Forelimb muscle (tissue), 1 donor: ENCODE measurements around the gene TANGO6. TPM values are rescaled to one million over a fixed set of nuclear protein-coding genes. Genes with fewer than 3 reads are reported as not detected.
"Not testable (repeated sequence)": the region's sequence is repeated elsewhere in the genome, so short reads cannot be mapped to it uniquely, and the experiment has no call there.

Experiments used
- DNase-seq: peaks from one replicate; pipeline ENCODE4 v3.0.0-alpha.2; 2013; ENCODE audit warnings: low read depth
- polyA plus RNA-seq: library from polyadenylated mRNA; unstranded; fragments of 120-200 nt; gene quantifications from one replicate; pipeline ENCODE4 v1.2.1, GENCODE V29; 2013; ENCODE audit not compliant: insufficient read length

The TANGO6 gene
- polyA plus RNA-seq, 1 donor: 5.7 TPM

DNA sequence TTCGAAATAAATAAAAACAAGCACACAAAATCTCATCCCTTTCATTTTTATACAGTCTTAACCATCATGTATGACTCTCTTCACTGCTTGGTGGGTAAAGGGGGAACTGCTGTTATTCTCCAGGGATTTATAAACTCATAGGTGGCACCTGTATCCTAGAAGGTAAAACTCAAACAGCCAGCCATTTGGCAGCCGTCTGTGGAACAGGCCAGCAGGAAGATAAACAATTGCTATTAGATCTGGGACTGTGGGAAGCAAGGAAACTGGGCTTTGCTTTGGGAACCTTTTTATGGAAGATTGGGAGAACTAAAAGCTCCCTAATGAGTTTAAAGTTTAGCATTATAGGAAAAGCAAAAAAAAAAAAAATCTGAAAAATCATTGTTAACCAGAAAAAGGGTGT, 126.0 kb downstream of the TANGO6 start:
- DNase-seq: no peak

GRCh38 chr16:68972013-68972412, 128.7 kb downstream of the TANGO6 start:
- DNase-seq: no peak

DNA sequence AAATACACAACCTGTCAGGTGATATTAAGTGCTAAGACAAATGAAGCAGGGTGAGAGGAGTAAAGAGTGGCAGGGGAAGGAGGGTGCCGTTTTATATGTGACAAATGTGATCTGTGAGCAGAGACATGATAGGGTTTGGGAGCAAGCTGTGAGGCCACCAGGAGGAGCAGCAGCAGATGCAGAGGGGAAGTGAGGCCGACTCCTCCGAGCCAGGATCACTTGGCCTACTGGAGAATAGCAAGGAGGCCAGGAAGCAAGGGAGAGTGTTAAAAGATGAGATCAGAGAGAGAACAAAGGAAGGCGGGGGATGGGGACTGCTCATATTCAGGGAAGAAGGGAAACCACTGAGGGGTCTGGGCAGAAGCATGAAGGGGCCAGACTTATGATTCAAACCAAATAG, 129.4 kb downstream of the TANGO6 start:
- DNase-seq: no peak

DNA sequence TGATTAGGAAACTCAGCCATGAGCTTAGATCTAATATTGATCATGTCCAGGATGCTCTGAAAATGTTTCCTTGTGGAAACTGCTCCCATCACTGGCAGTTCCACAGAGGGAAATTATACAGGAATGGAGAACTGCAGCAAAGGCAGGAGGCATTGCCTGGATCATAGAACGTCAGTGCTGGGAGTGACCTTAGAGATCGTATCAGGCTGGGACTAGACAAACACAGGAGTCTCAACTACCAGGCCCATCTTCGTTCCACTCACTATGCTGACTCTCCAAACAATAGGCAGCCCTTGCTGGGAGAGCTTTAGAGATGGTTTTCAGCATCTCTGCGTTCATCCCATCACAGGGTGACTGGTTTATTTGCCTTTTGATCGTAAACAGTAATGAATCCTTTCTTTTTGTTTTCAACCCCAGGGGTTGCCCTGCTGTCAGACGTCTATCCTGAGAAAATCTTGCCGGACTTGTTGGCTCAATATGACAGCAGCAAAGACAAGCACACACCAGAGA, 130.3 kb downstream of the TANGO6 start:
- DNase-seq: no peak

GRCh38 chr16:68978303-68978954, 135.1 kb downstream of the TANGO6 start:
- DNase-seq: no peak

GRCh38 chr16:68980695-68981315, 137.5 kb downstream of the TANGO6 start:
- DNase-seq: no peak

DNA sequence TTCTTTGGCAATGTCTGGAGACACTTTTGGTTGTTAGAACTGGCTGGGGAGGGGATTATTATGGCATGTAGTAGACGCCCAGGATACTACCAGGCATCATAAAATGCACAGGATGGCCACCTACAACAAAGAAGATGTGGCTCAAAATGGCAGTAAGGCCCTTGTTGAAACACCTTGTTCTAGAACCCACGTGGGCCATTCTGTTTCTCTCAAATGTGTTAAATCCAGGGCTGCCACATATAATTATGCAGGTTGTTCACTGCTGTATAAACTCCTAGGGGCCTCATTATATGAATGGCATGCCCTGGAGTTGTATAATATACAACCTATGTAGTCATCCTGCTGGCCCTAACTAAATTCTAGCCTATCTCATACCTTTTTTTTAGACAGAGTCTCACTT, 138.6 kb downstream of the TANGO6 start:
- no peak for DNase-seq

DNA sequence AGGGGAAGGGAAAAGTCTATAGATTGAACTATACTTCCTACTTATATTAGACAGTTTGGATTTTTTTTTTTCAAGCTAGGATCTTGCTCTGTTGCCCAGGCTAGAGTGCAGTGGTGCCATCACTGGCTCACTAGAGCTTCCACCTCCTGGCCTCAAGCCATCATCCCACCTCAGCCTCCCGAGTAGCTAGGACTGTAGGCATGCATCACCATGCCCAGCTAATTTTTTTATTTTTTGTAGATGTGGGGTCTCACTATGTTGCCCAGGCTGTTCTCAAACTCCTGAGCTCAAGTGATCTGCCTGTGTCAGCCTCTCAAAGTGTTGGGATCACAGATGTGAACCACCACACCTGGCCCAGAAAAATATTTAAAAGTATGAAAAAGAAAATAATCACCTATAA, 141.1 kb downstream of the TANGO6 start:
- DNase-seq: no peak

GRCh38 chr16:68985268-68985667, 141.9 kb downstream of the TANGO6 start:
- no peak for DNase-seq

DNA sequence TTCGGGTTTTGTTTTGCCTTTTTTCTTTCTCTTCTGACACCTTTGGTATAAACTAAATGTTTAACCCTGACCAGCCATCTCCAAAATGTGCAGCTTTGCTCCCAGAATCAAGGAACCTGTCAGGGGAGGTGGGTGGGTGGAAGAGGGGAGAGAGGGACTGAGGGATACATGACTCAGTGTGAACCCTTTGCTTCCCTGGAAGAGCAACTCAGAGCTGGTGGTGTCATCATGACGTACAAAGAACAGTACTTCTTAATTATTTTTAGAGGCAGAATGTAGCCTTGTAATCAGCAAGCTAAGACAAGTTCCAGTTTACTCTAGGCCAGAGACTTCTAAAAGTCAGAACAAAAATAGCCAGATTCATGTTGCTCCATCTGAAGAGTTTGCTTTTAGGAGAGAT, 142.5 kb downstream of the TANGO6 start:
- DNase-seq: no peak

DNA sequence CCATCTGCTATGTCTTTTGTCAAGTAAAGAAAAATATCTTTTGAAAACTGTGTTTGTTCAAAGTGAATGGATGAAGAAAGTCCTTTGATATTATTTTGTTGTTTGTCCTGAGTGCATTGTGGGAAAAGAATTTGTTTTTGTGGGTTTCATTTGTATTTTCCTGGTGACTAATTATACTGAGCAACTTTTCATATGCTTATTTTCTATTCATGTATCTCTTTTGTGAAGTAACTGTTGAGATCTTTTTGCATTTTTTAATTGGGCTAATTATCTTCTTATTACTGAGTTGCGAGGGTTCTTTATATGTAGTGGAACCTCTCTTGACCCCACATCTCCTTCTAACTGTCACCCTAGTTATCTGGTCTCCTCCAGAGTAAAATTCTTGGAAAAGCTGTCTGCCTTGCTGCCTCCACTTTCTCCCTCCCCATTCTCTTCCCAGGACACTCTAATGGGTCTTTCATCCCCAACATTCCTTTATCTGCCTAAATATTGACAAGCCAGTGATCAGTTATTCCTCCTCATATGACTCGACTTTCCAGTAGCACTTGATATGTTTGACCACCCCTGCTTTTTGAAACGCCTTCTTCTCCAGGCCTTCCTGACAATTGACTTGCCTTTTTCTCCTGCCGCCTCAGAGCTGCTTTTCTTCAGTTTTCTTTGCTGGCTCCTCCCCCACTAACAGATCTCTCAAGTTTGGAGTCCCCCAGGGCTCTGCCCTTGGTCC, 144.6 kb downstream of the TANGO6 start:
- DNase-seq: no peak

DNA sequence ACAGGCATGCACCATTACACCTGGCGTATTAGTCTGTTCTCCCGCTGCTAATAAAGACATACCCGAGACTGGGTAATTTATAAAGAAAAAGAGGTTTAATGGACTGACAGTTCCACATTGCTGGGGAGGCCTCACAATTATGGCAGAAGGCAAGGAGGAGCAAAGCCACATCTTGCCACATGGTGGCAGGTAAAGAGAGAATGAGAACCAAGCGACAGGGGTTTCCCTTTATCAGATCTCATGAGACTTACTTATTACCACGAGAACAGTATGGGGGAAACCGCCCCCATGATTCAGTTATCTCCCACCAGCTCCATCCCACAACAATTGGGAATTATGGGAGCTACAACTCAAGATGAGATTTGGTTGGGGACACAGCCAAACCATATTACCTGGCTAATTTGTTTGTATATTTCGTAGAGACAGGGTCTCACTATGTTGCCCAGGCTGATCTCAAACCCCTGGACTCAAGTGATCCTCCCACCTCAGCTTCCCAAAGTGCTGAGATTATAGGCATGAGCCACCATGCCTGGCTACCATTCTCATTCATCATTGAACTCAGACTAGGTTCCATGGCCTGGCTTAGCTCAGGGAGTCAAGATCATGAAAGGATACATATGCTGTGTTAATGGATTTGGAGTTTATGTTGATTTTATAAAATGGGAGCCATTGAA, 147.0 kb downstream of the TANGO6 start:
- DNase-seq: not testable (repeated sequence)

- DNase-seq: no peak
Observed at GRCh38 chr16:68991075-68991474, 147.7 kb downstream of the TANGO6 start.

DNA sequence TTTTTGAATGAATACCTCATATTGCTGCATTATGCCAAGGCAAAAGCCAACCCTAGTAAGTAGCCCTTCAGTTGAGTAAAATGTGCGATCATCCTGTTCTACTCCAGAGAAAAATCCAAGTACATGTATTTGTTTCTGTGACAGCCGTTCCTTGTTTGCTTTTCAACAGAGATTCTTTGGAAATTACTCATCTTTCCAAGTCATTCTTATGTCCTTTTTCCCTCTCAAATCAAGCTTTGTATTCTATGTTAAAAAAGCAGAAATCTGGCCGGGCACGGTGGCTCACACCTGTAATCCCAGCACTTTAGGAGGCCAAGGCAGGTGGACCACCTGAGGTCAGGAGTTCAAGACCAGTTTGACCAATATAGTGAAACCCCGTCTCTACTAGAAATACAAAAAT, 149.2 kb downstream of the TANGO6 start:
- no peak for DNase-seq

DNA sequence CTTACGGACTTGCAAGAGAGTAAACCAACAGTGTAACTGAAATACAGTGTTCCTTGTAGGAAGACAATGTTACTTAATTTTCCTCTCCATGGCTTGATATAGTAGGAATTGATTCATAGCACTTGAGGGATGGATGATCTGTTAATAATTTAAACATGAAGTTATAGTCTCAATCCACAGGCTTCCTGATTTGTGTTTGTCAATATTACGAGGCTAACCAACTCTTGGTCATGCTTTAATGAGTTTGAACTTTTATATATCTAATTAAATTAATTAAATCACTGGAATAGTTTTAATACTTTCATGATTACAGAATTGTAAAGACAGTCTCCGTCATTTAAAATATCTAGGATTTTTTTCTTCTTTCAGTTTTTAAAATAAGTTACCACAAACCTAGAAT, 150.1 kb downstream of the TANGO6 start:
- DNase-seq: no peak

- no peak for DNase-seq
Observed at GRCh38 chr16:68993885-68994284, 150.6 kb downstream of the TANGO6 start.

- no peak for DNase-seq
Observed at GRCh38 chr16:68994324-68994723, 151.0 kb downstream of the TANGO6 start.

DNA sequence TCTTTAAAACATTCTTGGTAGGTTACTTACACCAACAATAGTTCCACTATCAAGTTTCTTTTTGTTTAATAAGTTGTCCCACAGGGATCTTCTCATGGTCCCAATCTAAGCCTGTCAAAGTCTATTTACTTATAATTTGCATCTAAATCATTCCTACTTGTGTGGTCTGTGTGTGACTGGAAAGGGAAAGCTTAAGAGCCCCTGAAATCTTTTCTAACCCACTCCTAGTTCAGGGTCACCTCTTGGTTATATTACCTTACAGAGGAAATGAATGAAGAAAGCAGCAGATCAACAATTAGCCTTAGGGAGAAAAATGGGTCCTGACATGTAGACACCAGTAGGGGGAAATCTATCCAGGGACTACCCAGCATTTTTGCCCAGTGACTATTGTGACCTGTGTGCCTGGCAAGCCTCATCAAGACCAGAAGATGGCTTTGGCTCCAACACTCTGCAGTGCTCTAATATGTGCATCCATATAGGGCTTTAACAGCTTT, 151.7 kb downstream of the TANGO6 start:
- no peak for DNase-seq

DNA sequence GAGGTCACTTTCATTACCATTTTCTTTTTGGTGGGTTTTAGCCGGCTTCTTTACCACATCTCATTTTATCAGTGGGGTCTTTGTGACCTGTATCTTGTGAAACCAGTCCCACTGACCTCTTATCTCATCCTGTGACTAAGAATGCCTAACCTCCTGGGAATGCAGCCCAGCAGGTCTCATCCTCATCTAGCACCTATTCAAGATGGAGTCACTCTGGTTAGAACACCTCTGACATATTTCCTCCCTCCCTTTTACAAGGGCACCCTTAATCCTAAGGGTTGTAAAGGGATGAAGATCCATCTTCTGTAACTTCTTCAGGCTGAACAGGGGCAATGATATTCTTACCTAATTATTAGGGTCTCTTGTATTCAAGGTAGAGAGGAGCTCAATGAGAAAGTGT, 154.2 kb downstream of the TANGO6 start:
- DNase-seq: no peak

DNA sequence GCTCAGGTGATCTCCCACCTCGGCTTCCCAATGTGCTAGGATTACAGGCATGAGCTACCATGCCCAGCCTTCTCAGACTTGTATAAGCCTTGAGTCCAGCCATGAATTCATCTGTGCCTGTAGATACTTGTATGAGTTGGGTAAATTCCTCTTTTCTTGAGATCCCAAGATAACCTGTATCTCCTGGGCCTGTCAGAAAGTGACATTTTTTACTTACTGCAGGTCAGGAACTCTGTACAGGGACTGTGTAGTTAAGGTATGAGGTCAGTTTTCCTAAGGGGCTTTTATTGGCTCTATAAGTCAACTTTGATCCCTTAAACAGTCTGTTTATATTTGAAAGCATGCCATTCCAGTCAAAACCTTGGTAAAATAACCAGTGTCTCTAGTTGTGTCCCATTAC, 155.8 kb downstream of the TANGO6 start:
- no peak for DNase-seq

- no peak for DNase-seq
Observed at GRCh38 chr16:69003500-69003899, 160.2 kb downstream of the TANGO6 start.
